Calu3 (cell line): Measurements from ENCODE around the gene TOR1AIP1. TPM values are rescaled to one million over a fixed set of nuclear protein-coding genes. Genes with fewer than 3 reads are reported as not detected.

Experiments used
- BruUV-seq: library from RNA; stranded (reverse); fragments of 400-500 nt; replicated peaks from 2 replicates; lab custom pipeline; 2021; lab: Mats Ljungman, UMichigan
- CTCF ChIA-PET: fragments of 300-600 bp; sonication (Branson Sonifier 250); formaldehyde crosslinking; loops from one replicate; lab custom pipeline; 2022; ENCODE audit warnings: antibody characterized with exemption; lab: Charles Lee
- DNase-seq: peaks from one replicate; pipeline ENCODE4 v3.0.0; 2022
- H3K27ac Mint-ChIP-seq: one replicate; pipeline ENCODE4 v1.8.0; 2022; ENCODE audit warnings: mixed read lengths; ENCODE audit not compliant: unreplicated experiment
- H3K27me3 Mint-ChIP-seq: one replicate; pipeline ENCODE4 v1.8.0; 2022; ENCODE audit warnings: mixed read lengths; ENCODE audit not compliant: unreplicated experiment
- H3K36me3 Mint-ChIP-seq: one replicate; pipeline ENCODE4 v1.8.0; 2022; ENCODE audit warnings: mild to moderate bottlenecking, moderate library complexity, mixed read lengths; ENCODE audit not compliant: insufficient read depth, unreplicated experiment
- H3K4me1 Mint-ChIP-seq: one replicate; pipeline ENCODE4 v1.8.0; 2022; ENCODE audit warnings: mild to moderate bottlenecking, low read depth, mixed read lengths; ENCODE audit not compliant: unreplicated experiment
- H3K4me3 Mint-ChIP-seq: one replicate; pipeline ENCODE4 v1.8.0; 2022; ENCODE audit warnings: mild to moderate bottlenecking, low read depth, moderate library complexity, mixed read lengths; ENCODE audit not compliant: unreplicated experiment
- H3K9me3 Mint-ChIP-seq: one replicate; pipeline ENCODE4 v1.8.0; 2022; ENCODE audit warnings: low read depth, mixed read lengths; ENCODE audit not compliant: unreplicated experiment
- intact Hi-C: fragments of 100-400 bp; cut with micrococcal nuclease; formaldehyde crosslinking; loops from one replicate; pipeline ENCODE4 v1.10.0; 2022; ENCODE audit not compliant: unreplicated experiment
- total RNA-seq: library from RNA; stranded (reverse); gene quantifications from 2 replicates; pipeline ENCODE4 v1.2.3, GENCODE V29; 2022
- TF ChIP-seq, protein P1 (sequence below): fragments of 200-600 bp; IDR thresholded peaks from one replicate; pipeline ENCODE4 v1.8.0; 2022; ENCODE audit warnings: antibody characterized with exemption; ENCODE audit not compliant: unreplicated experiment

TOR1AIP1 gene
- total RNA-seq, 1 experiment from 2014 or later, result 46.7 TPM

DNA sequence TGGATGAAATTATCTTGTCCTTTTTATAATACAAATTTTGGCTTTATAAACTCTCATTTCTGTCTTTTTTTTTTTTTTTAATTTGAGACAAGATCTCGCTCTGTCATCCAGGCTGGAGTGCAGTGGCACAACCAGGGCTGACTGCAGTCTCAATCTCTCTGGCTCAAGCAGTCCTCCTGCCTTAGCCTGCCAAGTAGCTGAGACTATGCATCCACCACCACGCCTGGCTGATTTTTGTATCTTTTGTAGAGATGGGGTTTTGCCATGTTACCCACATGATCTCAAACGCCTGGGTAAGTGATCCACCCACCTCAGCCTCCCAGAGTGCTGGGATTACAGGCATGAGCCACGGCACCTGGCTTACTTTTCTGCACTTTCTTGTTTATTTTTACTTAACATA, 7.5 kb downstream of the TOR1AIP1 start:
- CTCF ChIA-PET, result interaction anchor here (0.5 kb wide), 1 partner anchor 611 kb away, joined by 3 read pairs; no protein-coding TSS in a partner anchor
- Mint-ChIP-seq H3K4me1 (peaks cover 3% of the 10 kb centered on the region), H3K27ac (no peak overlapping the region), H3K36me3 (peaks cover 14% of the 10 kb centered on the region), H3K9me3 (no peaks in the 10 kb centered on the region), H3K27me3 (no peaks in the 10 kb centered on the region), H3K4me3 (no peak overlapping the region)
- no peak for DNase-seq
- BruUV-seq, result no TSS peak
- intact Hi-C loops, result no loop called here
- TF ChIP-seq, protein P1, sequence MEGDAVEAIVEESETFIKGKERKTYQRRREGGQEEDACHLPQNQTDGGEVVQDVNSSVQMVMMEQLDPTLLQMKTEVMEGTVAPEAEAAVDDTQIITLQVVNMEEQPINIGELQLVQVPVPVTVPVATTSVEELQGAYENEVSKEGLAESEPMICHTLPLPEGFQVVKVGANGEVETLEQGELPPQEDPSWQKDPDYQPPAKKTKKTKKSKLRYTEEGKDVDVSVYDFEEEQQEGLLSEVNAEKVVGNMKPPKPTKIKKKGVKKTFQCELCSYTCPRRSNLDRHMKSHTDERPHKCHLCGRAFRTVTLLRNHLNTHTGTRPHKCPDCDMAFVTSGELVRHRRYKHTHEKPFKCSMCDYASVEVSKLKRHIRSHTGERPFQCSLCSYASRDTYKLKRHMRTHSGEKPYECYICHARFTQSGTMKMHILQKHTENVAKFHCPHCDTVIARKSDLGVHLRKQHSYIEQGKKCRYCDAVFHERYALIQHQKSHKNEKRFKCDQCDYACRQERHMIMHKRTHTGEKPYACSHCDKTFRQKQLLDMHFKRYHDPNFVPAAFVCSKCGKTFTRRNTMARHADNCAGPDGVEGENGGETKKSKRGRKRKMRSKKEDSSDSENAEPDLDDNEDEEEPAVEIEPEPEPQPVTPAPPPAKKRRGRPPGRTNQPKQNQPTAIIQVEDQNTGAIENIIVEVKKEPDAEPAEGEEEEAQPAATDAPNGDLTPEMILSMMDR, result no peak

DNA sequence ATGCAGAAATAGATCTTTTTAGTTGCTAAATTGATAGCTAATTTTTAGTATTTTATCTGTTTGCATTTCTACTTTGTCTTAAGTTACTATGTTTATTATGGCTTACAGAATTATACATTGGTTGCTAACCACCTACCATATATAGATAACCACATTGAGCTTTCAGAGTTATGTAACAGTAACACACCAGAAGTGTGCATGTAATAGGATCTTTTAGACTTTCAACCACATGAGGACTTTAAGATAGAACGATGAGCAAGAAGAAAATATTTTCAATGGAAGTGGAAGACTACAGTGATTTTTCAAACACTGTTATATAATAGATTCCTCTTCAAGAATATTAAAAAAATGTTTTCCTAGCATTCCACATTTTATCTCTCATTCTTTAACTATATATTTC, 28.8 kb downstream of the TOR1AIP1 start:
- DNase-seq, result no peak
- no peak overlapping the region for H3K27ac Mint-ChIP-seq
- TF ChIP-seq, protein P1, result no peak
- CTCF ChIA-PET, result interaction anchor here (1.1 kb wide), 1 partner anchor 11 kb away, joined by 3 read pairs; no protein-coding TSS in a partner anchor
- intact Hi-C loops, result no loop called here
- no peaks in the 10 kb centered on the region for H3K27me3 Mint-ChIP-seq
- H3K4me3 Mint-ChIP-seq, result no peak overlapping the region
- BruUV-seq, result no TSS peak
- peaks cover 13% of the 10 kb centered on the region for H3K36me3 Mint-ChIP-seq
- H3K9me3 Mint-ChIP-seq, result no peaks in the 10 kb centered on the region
- H3K4me1 Mint-ChIP-seq, result peaks cover 8% of the 10 kb centered on the region

DNA sequence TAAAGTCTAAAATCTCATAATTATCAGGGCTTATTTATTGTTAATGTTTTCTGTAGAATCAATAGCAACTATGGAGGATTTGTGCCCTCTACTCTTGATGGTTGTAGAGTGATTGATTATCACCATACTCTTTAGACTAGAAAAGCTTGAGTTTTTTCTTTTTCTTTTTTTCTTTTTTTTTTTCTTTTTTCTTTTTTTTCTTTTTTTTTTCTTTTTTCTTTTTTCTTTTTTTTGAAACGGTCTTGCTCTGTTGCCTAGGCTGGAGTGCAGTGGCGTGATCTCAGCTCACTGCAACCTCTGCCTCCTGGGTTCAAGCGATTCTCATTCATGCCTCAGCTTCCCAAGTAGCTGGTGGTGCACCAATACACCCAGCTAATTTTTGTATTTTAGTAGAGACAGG, 29.7 kb downstream of the TOR1AIP1 start:
- intact Hi-C loops, result no loop called here
- CTCF ChIA-PET, result interaction anchor here (1.1 kb wide), 1 partner anchor 12 kb away, joined by 3 read pairs; no protein-coding TSS in a partner anchor
- TF ChIP-seq, protein P1, result no peak
- DNase-seq, result no peak
- no peak overlapping the region for H3K27ac Mint-ChIP-seq
- no TSS peak for BruUV-seq
- H3K4me3 Mint-ChIP-seq, result no peak overlapping the region
- H3K4me1 Mint-ChIP-seq, result peaks cover 8% of the 10 kb centered on the region
- peaks cover 16% of the 10 kb centered on the region for H3K36me3 Mint-ChIP-seq
- no peaks in the 10 kb centered on the region for H3K9me3 Mint-ChIP-seq
- no peaks in the 10 kb centered on the region for H3K27me3 Mint-ChIP-seq

DNA sequence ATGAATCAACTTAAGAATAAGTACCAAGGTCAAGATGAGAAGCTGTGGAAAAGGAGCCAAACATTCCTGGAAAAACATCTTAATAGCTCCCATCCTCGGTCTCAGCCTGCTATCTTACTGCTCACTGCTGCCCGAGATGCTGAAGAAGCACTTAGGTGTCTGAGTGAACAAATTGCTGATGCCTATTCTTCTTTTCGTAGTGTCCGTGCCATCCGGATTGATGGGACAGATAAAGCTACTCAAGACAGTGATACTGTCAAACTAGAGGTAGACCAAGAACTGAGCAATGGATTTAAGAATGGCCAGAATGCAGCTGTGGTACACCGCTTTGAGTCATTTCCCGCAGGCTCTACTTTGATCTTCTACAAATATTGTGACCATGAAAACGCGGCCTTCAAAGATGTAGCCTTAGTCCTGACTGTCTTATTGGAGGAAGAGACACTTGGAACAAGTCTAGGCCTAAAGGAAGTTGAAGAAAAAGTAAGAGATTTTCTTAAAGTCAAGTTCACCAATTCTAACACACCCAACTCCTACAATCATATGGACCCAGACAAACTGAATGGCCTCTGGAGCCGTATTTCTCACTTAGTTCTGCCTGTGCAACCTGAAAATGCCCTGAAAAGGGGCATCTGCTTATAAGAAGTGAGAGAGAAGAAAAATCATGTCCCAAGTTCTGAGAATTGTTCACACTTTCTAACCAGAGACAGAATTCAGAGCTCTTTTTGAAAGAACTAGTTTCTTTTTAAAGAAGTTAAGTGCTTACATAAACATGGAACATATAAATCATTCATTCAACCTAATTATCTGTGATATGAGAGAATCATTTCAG, 35.7 kb downstream of the TOR1AIP1 start:
- CTCF ChIA-PET, result interaction anchor here (0.8 kb wide), 1 partner anchor 37 kb away, joined by 3 read pairs; the partner anchor contains the start of gene CEP350
- H3K27me3 Mint-ChIP-seq, result no peaks in the 10 kb centered on the region
- intact Hi-C loops, result no loop called here

More for the DNA sequence above, 35.7 kb downstream of the TOR1AIP1 start:
- H3K27ac Mint-ChIP-seq, result no peak overlapping the region
- no peak overlapping the region for H3K4me3 Mint-ChIP-seq
- no peak for DNase-seq
- H3K9me3 Mint-ChIP-seq, result no peaks in the 10 kb centered on the region
- BruUV-seq, result no TSS peak
- peaks cover 16% of the 10 kb centered on the region for H3K36me3 Mint-ChIP-seq
- peaks cover 14% of the 10 kb centered on the region for H3K4me1 Mint-ChIP-seq
- TF ChIP-seq, protein P1, result no peak
